ENCODE data around the gene LRRC61.

- TF ChIP-seq CTCF (IDR thresholded peaks at IDR 0.05) = no peak
- no peak for TF ChIP-seq POLR2A (IDR thresholded peaks at IDR 0.05)
Measured at GRCh38 chr7:150357771-150358427, 34.7 kb downstream of the LRRC61 start.
